ENCODE measurements around the gene SHANK3.

Gene SHANK3

GRCh38 chr22:50713008-50713385 is 40.4 kb downstream of the SHANK3 start:
- Histone ChIP-seq H3K36me3 (no peaks in the 10 kb centered on the region), H3K4me1 (no peaks in the 10 kb centered on the region), H3K4me3 (no peak overlapping the region), H3K9me3 (no peaks in the 10 kb centered on the region), H3K27ac (no peak overlapping the region), H3K27me3 (peaks cover 0 to 2% of the 10 kb centered on the region in 2 donors)
- DNase-seq, result no peak
- no peak for TF ChIP-seq CTCF (IDR thresholded peaks at IDR 0.05)
- intact Hi-C loops (cut with DNase I; ENCODE audit: low total_unique reads), result no loop called here

- intact Hi-C loops (cut with DNase I; ENCODE audit: low total_unique reads), result no loop called here
- H3K4me1 ChIP-seq, result no peaks in the 10 kb centered on the region
- no peaks in the 10 kb centered on the region for H3K9me3 ChIP-seq
- TF ChIP-seq CTCF (IDR thresholded peaks at IDR 0.05), result no peak
- H3K4me3 ChIP-seq, result no peak overlapping the region
- no peak overlapping the region for H3K27ac ChIP-seq
- no peaks in the 10 kb centered on the region for H3K36me3 ChIP-seq
- H3K27me3 ChIP-seq, result peaks cover 0 to 4% of the 10 kb centered on the region in 2 donors
- no peak for DNase-seq
Measured at GRCh38 chr22:50713571-50714056, 41.0 kb downstream of the SHANK3 start.

- TF ChIP-seq CTCF (IDR thresholded peaks at IDR 0.05), result no peak
- Histone ChIP-seq H3K36me3 (no peaks in the 10 kb centered on the region), H3K27me3 (peaks cover 0 to 8% of the 10 kb centered on the region in 2 donors), H3K9me3 (no peaks in the 10 kb centered on the region), H3K27ac (no peak overlapping the region), H3K4me1 (no peaks in the 10 kb centered on the region), H3K4me3 (no peak overlapping the region)
- intact Hi-C loops (cut with DNase I; ENCODE audit: low total_unique reads), result no loop called here
- no peak for DNase-seq
Measured at GRCh38 chr22:50714150-50714549, 41.5 kb downstream of the SHANK3 start.

GRCh38 chr22:50714631-50715179 is 42.1 kb downstream of the SHANK3 start:
- no peak for DNase-seq
- no peak overlapping the region for H3K4me3 ChIP-seq
- H3K4me1 ChIP-seq, result no peaks in the 10 kb centered on the region
- no peaks in the 10 kb centered on the region for H3K9me3 ChIP-seq
- peaks cover 0 to 14% of the 10 kb centered on the region in 2 donors for H3K27me3 ChIP-seq
- H3K27ac ChIP-seq, result no peak overlapping the region
- H3K36me3 ChIP-seq, result no peaks in the 10 kb centered on the region
- TF ChIP-seq CTCF (IDR thresholded peaks at IDR 0.05), result no peak
- intact Hi-C loops (cut with DNase I; ENCODE audit: low total_unique reads), result no loop called here

- Histone ChIP-seq H3K4me1 (peaks cover 0 to 4% (median 0%) of the 10 kb centered on the region in 4 donors), H3K27me3 (peaks cover 0 to 19% of the 10 kb centered on the region in 2 donors), H3K9me3 (no peaks in the 10 kb centered on the region), H3K4me3 (no peak overlapping the region), H3K36me3 (no peaks in the 10 kb centered on the region), H3K27ac (no peak overlapping the region)
- intact Hi-C loops (cut with DNase I; ENCODE audit: low total_unique reads), result no loop called here
- no peak for DNase-seq
- no peak for TF ChIP-seq CTCF (IDR thresholded peaks at IDR 0.05)
Measured at GRCh38 chr22:50715250-50715649, 42.6 kb downstream of the SHANK3 start.

- no peaks in the 10 kb centered on the region for H3K36me3 ChIP-seq
- DNase-seq, result no peak
- no peak for TF ChIP-seq CTCF (IDR thresholded peaks at IDR 0.05)
- H3K9me3 ChIP-seq, result no peaks in the 10 kb centered on the region
- H3K27me3 ChIP-seq, result peaks cover 0 to 24% of the 10 kb centered on the region in 2 donors
- no peak overlapping the region for H3K27ac ChIP-seq
- no peak overlapping the region for H3K4me3 ChIP-seq
- peaks cover 0 to 9% (median 0%) of the 10 kb centered on the region in 4 donors for H3K4me1 ChIP-seq
- intact Hi-C loops (cut with DNase I; ENCODE audit: low total_unique reads), result no loop called here
Measured at GRCh38 chr22:50715776-50716175, 43.2 kb downstream of the SHANK3 start.

Data from tibial artery (tissue), 4 donors.